Suprapubic skin (tissue), 4 donors: Measurements from ENCODE around the gene USP22. TPM values are rescaled to one million over a fixed set of nuclear protein-coding genes. Genes with fewer than 3 reads are reported as not detected.

Experiments used
- DNase-seq, 2 donors: peaks; one replicate each; pipeline ENCODE4 v3.0.0-alpha.2; 2019; ENCODE audit warnings: low spot score in 2 of 2
- H3K27ac ChIP-seq: fragments of 200-600 bp; sonication (generic); one replicate; pipeline ENCODE4 v1.5.1; 2019
- H3K27me3 ChIP-seq: fragments of 200-600 bp; sonication (generic); one replicate; pipeline ENCODE4 v1.5.1; 2019
- H3K36me3 ChIP-seq: fragments of 200-600 bp; sonication (generic); one replicate; pipeline ENCODE4 v1.5.1; 2019
- H3K4me1 ChIP-seq: fragments of 200-600 bp; sonication (generic); one replicate; pipeline ENCODE4 v1.5.1; 2019
- H3K4me3 ChIP-seq: fragments of 200-600 bp; sonication (generic); one replicate; pipeline ENCODE4 v1.5.1; 2019; ENCODE audit warnings: mild to moderate bottlenecking
- H3K9me3 ChIP-seq: fragments of 200-600 bp; sonication (generic); one replicate; pipeline ENCODE4 v1.5.1; 2019
- EP300 ChIP-seq: sonication (generic); formaldehyde crosslinking; IDR thresholded peaks from one replicate; pipeline ENCODE4 v1.6.1; 2017; ENCODE audit warnings: antibody characterized with exemption
- POLR2A ChIP-seq, 2 donors: fragments of 450-650 bp; IDR thresholded peaks; one replicate each; pipeline ENCODE4 v1.6.1; 2017; ENCODE audit warnings: antibody characterized with exemption in 2 of 2, mild to moderate bottlenecking in 2 of 2, moderate library complexity in 2 of 2
- POLR2AphosphoS5 ChIP-seq, 3 donors: sonication (generic); formaldehyde crosslinking; IDR thresholded peaks; one replicate each; pipeline ENCODE4 v1.6.1; 2017; ENCODE audit warnings: antibody characterized with exemption in 3 of 3
- WGBS: methylation state at CpG from one replicate; pipeline ENCODE4 v1.1.5; 2018; 5-methylcytosine and 5-hydroxymethylcytosine counted together
- total RNA-seq, 4 donors: library from RNA; depleted of rRNA; stranded (reverse); fragments of >200 nt; gene quantifications; one replicate each; pipeline ENCODE4 v1.1.0, GENCODE V29; 2016
- TF ChIP-seq, protein P1 (sequence below), 2 donors: fragments of 200-600 bp in 1 of 2; fragments of 450-650 bp in 1 of 2; sonication (generic) in 1 of 2; IDR thresholded peaks; one replicate each; pipeline ENCODE4 v1.5.1; 2016 to 2019; ENCODE audit warnings: antibody characterized with exemption in 2 of 2, mild to moderate bottlenecking in 1 of 2, moderate library complexity in 1 of 2

Gene USP22
- total RNA-seq, 4 donors from 2014 or later, result 116 to 166 (median 152) TPM

DNA sequence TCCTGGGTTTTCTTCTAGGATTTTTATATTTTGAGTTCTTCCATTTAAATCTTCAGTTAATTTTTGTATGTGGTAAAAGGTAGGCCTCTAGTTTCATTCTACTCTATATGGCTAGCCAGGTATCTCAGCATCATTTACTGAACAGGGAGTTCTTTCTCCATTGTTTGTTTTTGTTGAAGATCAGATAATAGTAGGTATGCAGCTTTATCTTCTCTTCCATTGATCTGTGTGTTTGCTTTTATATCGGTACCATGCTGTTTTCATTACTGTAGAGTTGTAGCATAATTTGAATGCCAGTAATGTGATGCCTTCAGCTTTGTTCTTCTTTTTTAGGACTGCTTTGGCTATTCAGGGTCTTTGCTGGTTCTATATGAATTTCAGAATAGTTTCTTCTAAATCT lies 77.3 kb downstream of the USP22 start:
- DNase-seq, result no peak
- no peak overlapping the region for H3K4me3 ChIP-seq
- H3K4me1 ChIP-seq, result peaks cover 2% of the 10 kb centered on the region
- TF ChIP-seq, protein P1, sequence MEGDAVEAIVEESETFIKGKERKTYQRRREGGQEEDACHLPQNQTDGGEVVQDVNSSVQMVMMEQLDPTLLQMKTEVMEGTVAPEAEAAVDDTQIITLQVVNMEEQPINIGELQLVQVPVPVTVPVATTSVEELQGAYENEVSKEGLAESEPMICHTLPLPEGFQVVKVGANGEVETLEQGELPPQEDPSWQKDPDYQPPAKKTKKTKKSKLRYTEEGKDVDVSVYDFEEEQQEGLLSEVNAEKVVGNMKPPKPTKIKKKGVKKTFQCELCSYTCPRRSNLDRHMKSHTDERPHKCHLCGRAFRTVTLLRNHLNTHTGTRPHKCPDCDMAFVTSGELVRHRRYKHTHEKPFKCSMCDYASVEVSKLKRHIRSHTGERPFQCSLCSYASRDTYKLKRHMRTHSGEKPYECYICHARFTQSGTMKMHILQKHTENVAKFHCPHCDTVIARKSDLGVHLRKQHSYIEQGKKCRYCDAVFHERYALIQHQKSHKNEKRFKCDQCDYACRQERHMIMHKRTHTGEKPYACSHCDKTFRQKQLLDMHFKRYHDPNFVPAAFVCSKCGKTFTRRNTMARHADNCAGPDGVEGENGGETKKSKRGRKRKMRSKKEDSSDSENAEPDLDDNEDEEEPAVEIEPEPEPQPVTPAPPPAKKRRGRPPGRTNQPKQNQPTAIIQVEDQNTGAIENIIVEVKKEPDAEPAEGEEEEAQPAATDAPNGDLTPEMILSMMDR (IDR thresholded peaks at IDR 0.05), result no peak
- TF ChIP-seq POLR2A (IDR thresholded peaks at IDR 0.05) (no peak), POLR2AphosphoS5 (IDR thresholded peaks at IDR 0.05) (no peak), EP300 (no peak)
- H3K36me3 ChIP-seq, result no peaks in the 10 kb centered on the region
- H3K9me3 ChIP-seq, result no peaks in the 10 kb centered on the region
- 81% methylated on average over 1 of the region's 1 CpG for WGBS
- no peak overlapping the region for H3K27ac ChIP-seq
- no peaks in the 10 kb centered on the region for H3K27me3 ChIP-seq

DNA sequence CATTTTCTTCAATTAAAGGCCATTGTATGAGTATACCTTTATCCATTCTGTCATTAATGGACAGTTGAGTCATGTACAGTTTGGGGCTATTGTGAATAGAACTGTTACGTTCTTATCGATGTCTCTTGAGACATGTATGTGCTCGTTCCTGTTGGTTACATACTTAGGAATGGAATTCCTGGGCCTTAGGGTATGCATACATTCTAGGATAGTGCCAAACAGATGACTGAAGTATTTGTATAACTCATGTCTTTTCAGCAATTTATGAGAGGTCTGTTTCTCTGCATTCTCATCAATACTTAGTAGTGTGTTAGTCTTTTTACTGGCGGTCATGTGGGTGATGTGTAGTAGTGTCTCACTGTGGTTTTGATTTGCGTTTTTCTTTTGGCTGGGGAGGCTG lies 81.2 kb downstream of the USP22 start:
- no peaks in the 10 kb centered on the region for H3K36me3 ChIP-seq
- H3K4me3 ChIP-seq, result no peak overlapping the region
- no peaks in the 10 kb centered on the region for H3K9me3 ChIP-seq
- WGBS, result 19% methylated on average over 5 of the region's 5 CpGs
- TF ChIP-seq POLR2AphosphoS5 (IDR thresholded peaks at IDR 0.05), result no peak
- TF ChIP-seq POLR2A (IDR thresholded peaks at IDR 0.05), result no peak
- TF ChIP-seq EP300, result no peak
- TF ChIP-seq, protein P1 (IDR thresholded peaks at IDR 0.05), result no peak
- no peak overlapping the region for H3K27ac ChIP-seq
- peaks cover 2% of the 10 kb centered on the region for H3K4me1 ChIP-seq
- no peak for DNase-seq
- no peaks in the 10 kb centered on the region for H3K27me3 ChIP-seq

DNA sequence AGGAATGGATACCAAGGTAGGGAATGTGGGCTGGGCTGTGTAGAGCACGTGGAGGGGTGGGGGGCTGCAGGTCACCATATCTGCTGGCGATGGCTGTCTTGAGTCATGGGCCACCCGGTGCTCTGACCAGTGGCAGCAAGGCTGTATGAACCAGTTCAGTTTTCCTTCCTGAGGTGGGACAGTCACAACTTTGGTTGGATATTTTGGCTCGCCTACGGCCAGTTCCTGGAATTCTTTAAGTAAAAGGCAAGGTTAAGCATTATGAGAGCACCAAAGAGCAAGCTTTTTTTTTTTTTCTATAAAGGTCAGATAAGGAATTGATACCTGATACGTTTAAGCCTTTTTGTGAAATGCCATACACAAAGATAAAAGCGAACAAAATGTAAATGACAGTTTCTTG lies 81.9 kb downstream of the USP22 start:
- H3K27me3 ChIP-seq, result no peaks in the 10 kb centered on the region
- no peak for DNase-seq
- H3K36me3 ChIP-seq, result no peaks in the 10 kb centered on the region
- 84% methylated on average over 7 of the region's 7 CpGs for WGBS
- no peak for TF ChIP-seq EP300
- no peak overlapping the region for H3K27ac ChIP-seq
- H3K4me3 ChIP-seq, result no peak overlapping the region
- peaks cover 5% of the 10 kb centered on the region for H3K4me1 ChIP-seq
- no peaks in the 10 kb centered on the region for H3K9me3 ChIP-seq

DNA sequence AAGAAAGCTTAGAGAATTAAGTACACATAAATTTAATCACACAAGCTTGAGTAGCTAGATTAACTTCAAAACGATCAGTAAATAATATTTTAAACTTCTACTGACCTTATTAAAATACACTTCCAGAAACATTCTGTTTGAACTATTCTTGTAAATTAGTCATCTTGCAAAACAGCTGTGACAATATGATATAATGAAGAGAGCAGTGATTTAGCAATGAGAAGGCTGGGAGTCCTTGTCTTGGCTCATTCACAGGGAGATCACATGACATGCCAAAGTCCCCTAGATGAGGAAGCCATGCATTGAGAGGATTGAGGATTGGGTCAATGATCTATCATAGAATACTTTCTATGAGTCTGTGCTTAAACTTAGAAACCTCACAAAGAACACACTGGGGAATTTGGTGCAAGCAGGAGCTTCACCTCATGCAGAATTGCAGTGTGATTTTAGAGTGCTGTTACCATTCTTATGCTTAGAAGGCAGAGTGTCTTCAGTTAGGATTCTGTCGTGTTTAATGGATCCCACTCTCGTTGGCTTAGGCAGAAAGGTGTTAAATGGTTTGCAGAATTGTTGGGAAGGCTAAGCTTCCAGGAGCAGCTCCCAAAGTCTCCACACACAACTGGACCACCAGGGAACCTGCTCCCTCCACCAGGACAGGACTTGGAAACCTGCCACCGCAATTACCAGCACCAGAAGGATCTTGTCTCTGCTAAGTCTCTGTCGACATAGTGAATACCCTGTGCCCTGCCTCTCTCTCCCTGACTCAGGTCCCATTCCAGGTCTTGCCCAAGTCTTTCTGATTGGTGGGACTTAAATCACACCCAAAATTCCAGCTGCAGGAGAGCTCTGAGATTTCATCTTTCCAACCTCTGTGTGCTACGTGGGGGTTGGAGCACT lies 87.1 kb downstream of the USP22 start:
- TF ChIP-seq POLR2AphosphoS5 (IDR thresholded peaks at IDR 0.05), result no peak
- TF ChIP-seq POLR2A (IDR thresholded peaks at IDR 0.05), result no peak
- TF ChIP-seq EP300, result no peak
- TF ChIP-seq, protein P1 (IDR thresholded peaks at IDR 0.05), result no peak
- 37% methylated on average over 6 of the region's 6 CpGs for WGBS
- Histone ChIP-seq H3K4me3 (no peak overlapping the region), H3K27ac (no peak overlapping the region), H3K36me3 (no peaks in the 10 kb centered on the region), H3K27me3 (no peaks in the 10 kb centered on the region), H3K9me3 (no peaks in the 10 kb centered on the region), H3K4me1 (peaks cover 11% of the 10 kb centered on the region)
- no peak for DNase-seq

DNA sequence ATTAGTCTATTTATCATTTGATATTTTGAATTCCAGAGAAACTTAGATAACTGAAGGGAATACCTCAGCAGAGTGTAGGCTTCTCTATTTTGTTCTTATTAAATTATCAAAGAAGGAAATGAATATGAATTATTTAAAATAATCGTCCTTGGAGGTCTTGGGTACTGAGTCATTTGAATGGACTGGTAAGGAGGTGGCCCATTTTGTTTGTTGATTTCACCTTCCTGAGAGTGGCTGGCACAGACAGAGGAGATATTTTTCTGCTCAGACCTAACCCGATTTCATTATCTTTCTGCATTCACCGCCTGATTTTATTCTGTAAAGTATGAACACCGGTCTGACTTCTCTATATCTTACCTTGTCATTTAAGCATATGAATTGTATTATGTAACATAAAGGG lies 88.0 kb downstream of the USP22 start:
- Histone ChIP-seq H3K36me3 (no peaks in the 10 kb centered on the region), H3K9me3 (no peaks in the 10 kb centered on the region), H3K27ac (no peak overlapping the region), H3K4me1 (peaks cover 11% of the 10 kb centered on the region), H3K4me3 (no peak overlapping the region), H3K27me3 (no peaks in the 10 kb centered on the region)
- no peak for DNase-seq
- 59% methylated on average over 4 of the region's 4 CpGs for WGBS
- TF ChIP-seq POLR2A (IDR thresholded peaks at IDR 0.05) (no peak), POLR2AphosphoS5 (IDR thresholded peaks at IDR 0.05) (no peak), EP300 (no peak)
- TF ChIP-seq, protein P1 (IDR thresholded peaks at IDR 0.05), result no peak
